Measurements from ENCODE around the gene ADISSP. TPM values are rescaled to one million over a fixed set of nuclear protein-coding genes. Genes with fewer than 3 reads are reported as not detected.

ADISSP gene
- total and polyA plus RNA-seq, 2 of the 8 experiments (the other 6 are each of a cell fraction or from before 2014, with no cell fraction given): 111 to 141 TPM

DNA sequence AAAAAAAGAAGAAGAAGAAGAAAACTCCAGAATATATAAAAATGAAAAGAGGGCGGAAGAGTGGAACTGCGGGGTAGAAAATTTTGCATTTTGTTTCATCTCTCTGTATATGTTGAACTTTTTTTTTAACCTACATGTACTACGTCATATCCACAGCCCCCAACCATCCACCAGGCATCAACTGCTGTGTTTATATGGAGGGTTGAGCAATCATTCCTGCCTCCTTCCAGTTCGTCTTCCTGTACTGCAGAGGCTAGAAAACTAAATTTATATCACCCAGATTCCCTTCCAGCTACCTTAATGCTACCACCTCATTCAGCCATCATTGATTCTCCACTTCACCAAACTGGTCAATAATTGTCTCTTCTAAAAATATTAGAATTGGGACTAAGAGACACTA, 45.6 kb downstream of the ADISSP start (continued):
- no peak for TF ChIP-seq ASH2L (IDR thresholded peaks at IDR 0.05; ENCODE audit: low read length)
- no peak for TF ChIP-seq SP1 (IDR thresholded peaks at IDR 0.05; ENCODE audit: low read depth, low read length)
- no peak for TF ChIP-seq YY1 (IDR thresholded peaks at IDR 0.05; ENCODE audit: low read depth, low read length)
- no peak for TF ChIP-seq MAFK (IDR thresholded peaks at IDR 0.05; ENCODE audit: low read depth, low read length)
- TF ChIP-seq POLR2AphosphoS5 (IDR thresholded peaks at IDR 0.05; ENCODE audit: low read depth, low read length): no peak
- TF ChIP-seq FOSL1 (IDR thresholded peaks at IDR 0.05; ENCODE audit: insufficient read depth, low read depth, low read length): no peak
- TF ChIP-seq PHF8 (conservative IDR thresholded peaks at IDR 0.05; ENCODE audit: low read depth, low read length): no peak
